Fibroblast of the aortic adventitia (primary cell): ENCODE results near the gene SIDT2. TPM values are rescaled to one million over a fixed set of nuclear protein-coding genes. Genes with fewer than 3 reads are reported as not detected.

ENCODE experiments used
- DNase-seq: peaks from one replicate; pipeline ENCODE4 v3.0.0-alpha.2; 2010; ENCODE audit warnings: low read depth
- H3K4me3 ChIP-seq: 2 replicates; pipeline ENCODE4 v1.5.1; 2011; ENCODE audit warnings: low read depth, mild to moderate bottlenecking, control low read depth, low read length, moderate library complexity
- CTCF ChIP-seq: IDR thresholded peaks from 2 replicates; pipeline ENCODE4 v1.5.1; 2011; ENCODE audit warnings: mild to moderate bottlenecking, low read length, control low read depth, inconsistent platforms; ENCODE audit not compliant: insufficient read depth
- total RNA-seq: library from RNA; depleted of rRNA; stranded (reverse); fragments of >200 nt; gene quantifications from 2 replicates; pipeline ENCODE4 v1.2.3, GENCODE V29; 2012; ENCODE audit warnings: low replicate concordance

The SIDT2 gene
- total RNA-seq, 1 donor = 12.9 TPM

DNA sequence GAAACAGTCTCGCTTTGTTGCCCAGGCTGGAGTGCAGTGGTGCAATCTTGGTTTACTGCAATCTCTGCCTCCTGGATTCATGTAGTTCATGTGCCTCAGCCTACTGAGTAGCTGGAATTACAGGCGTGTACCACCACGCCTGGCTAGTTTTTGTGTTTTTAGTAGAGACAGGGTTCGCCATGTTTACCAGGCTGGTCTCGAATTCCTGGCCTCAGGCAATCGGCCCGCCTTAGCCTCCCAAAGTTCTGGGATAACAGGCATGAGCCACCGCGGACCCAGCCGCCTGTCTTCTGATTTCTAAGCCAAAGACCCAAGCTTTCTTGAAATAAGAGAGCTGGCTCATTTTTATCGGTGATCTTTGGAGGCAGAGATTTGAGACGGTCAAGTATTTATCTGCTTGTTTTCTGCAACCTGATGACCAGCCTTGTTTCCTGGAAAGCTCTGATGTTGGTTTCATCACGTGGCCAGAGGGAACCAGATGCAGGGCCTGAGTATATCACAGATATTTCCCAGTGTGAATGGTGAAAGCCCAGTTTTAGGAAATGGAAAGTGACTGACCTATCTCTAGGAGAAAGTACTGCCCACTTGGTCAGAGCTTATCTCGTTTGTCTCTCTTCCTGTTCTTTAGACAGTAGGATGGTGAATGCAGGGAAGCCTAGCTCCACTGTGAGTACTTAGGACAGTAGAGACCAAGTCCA, 5.7 kb upstream of the SIDT2 start:
- H3K4me3 ChIP-seq = no peak overlapping the region
- TF ChIP-seq CTCF = no peak
- DNase-seq = peak; percentile 74

DNA sequence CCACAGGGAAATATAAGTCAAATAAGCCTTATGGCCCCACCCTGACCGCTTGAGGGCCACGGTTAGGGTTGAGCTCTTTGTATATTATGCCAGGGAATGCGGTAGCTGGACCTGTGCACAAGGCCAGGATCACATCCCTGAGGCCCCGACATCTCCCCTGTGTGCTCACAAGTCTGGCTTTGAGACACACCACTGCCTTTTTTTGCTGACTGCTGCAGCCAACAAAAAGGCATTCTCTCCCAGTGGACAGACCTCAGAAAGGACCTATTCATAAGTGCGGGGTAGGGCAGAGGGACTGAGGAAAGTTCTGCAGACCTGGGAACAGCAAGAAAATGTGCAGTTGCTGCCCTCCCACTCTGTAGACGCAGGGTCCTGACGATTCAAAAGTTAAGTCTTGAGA, 3.4 kb upstream of the SIDT2 start:
- DNase-seq = no peak
- no peak overlapping the region for H3K4me3 ChIP-seq
- no peak for TF ChIP-seq CTCF

GRCh38 chr11:117175781-117176180, 2.8 kb upstream of the SIDT2 start:
- no peak for DNase-seq
- no peak for TF ChIP-seq CTCF
- H3K4me3 ChIP-seq = no peak overlapping the region

GRCh38 chr11:117176186-117176585, 2.4 kb upstream of the SIDT2 start:
- DNase-seq = no peak
- no peak for TF ChIP-seq CTCF
- H3K4me3 ChIP-seq = no peak overlapping the region

- no peak for DNase-seq
- no peak for TF ChIP-seq CTCF
- peak overlapping the region; percentile 71 for H3K4me3 ChIP-seq
Measured at GRCh38 chr11:117177534-117178209, 871 bp upstream of the SIDT2 start.

DNA sequence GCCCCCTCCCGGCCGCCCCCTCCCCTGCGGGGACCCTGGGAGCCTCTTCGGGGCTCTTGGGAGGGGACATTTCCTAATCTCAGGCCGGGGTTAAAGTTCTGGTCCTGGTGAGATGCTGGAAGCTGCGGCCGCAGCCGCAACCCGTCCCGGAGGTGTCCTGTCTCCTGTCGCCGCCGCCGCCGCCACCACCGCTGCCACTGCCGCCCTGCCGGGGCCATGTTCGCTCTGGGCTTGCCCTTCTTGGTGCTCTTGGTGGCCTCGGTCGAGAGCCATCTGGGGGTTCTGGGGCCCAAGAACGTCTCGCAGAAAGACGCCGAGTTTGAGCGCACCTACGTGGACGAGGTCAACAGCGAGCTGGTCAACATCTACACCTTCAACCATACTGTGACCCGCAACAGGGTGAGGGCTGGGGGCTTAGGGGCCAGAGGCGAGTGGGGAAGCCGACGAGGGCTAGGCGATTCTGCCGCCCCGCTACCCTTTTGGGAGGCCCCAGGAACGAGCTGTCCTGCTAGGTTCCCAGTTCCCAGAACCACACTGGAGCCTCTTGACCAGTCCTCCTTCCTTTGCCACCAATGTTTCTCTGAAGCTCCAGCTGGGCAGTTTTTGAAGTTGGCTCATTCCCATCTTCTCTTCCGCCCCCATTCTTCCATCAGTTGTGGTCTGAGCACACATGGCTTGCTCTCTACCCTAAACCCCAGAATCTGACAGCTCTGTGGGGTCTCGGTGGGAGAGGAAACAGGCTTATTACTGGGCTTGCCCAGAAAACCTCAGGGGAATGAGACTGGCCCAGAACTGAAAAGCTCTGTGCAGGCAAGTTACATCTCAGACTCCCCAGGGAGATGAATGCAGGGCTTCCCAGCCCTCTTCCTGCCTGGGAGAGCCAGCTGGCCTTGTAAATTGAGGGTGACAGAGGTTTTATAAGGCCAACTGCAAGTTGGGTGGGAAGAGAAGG, 781 bp downstream of the SIDT2 start:
- H3K4me3 ChIP-seq = peak overlapping the region; percentile 71
- peak; percentile 65 for DNase-seq
- no peak for TF ChIP-seq CTCF
